HAP-1 (cell line): ENCODE results near the gene DZIP1.

ENCODE experiments used
- DNase-seq, 2 experiments: peaks; one replicate each; pipeline ENCODE4 v3.0.0-alpha.2; 2016 to 2020; ENCODE audit warnings: low spot score in 2 of 2
- H3K27me3 ChIP-seq: fragments of 250-450 bp; sonication (Bioruptor Pico); 2 replicates; pipeline ENCODE4 v1.5.1; 2020; ENCODE audit warnings: low read depth, mild to moderate bottlenecking, moderate library complexity
- H3K36me3 ChIP-seq: fragments of 250-450 bp; sonication (Bioruptor Pico); replicated peaks from 2 replicates; pipeline ENCODE4 v1.5.1; 2020; ENCODE audit warnings: mild to moderate bottlenecking
- H3K4me1 ChIP-seq: fragments of 250-450 bp; sonication (Bioruptor Pico); 2 replicates; pipeline ENCODE4 v1.5.1; 2020; ENCODE audit warnings: mild to moderate bottlenecking
- H3K4me3 ChIP-seq: fragments of 250-450 bp; sonication (Bioruptor Pico); 2 replicates; pipeline ENCODE4 v1.5.1; 2020; ENCODE audit warnings: mild to moderate bottlenecking, moderate library complexity
- H3K9me3 ChIP-seq: fragments of 250-450 bp; sonication (Bioruptor Pico); 2 replicates; pipeline ENCODE4 v1.5.1; 2020; ENCODE audit warnings: mild to moderate bottlenecking, moderate library complexity
- in situ Hi-C: fragments of 300-500 bp; cut with MboI; formaldehyde crosslinking; loops from 3 replicates; pipeline ENCODE4 v1.14.3; 2020; ENCODE audit warnings: low sequenced_read_pairs, inconsistent platforms, mixed read lengths

The DZIP1 gene

GRCh38 chr13:95541911-95542474, 102.5 kb downstream of the DZIP1 start:
- DNase-seq, result no peak
- Histone ChIP-seq H3K4me1 (peaks cover 7% of the 10 kb centered on the region), H3K36me3 (no peaks in the 10 kb centered on the region), H3K9me3 (no peaks in the 10 kb centered on the region), H3K27me3 (no peaks in the 10 kb centered on the region), H3K4me3 (no peak overlapping the region)
- in situ Hi-C loops, result no loop called here

- DNase-seq, result no peak
- no peaks in the 10 kb centered on the region for H3K36me3 ChIP-seq
- in situ Hi-C loops, result no loop called here
- H3K27me3 ChIP-seq, result no peaks in the 10 kb centered on the region
- H3K9me3 ChIP-seq, result no peaks in the 10 kb centered on the region
- H3K4me1 ChIP-seq, result peaks cover 7% of the 10 kb centered on the region
- no peak overlapping the region for H3K4me3 ChIP-seq
Measured at GRCh38 chr13:95541308-95541707, 103.2 kb downstream of the DZIP1 start.

GRCh38 chr13:95540888-95541287, 103.6 kb downstream of the DZIP1 start:
- Histone ChIP-seq H3K4me3 (no peak overlapping the region), H3K27me3 (no peaks in the 10 kb centered on the region), H3K9me3 (no peaks in the 10 kb centered on the region), H3K4me1 (peaks cover 7% of the 10 kb centered on the region), H3K36me3 (no peaks in the 10 kb centered on the region)
- in situ Hi-C loops, result no loop called here
- no peak for DNase-seq

- DNase-seq, result peak in 1 of 2 experiments; percentile 58
- in situ Hi-C loops, result no loop called here
- Histone ChIP-seq H3K4me3 (no peak overlapping the region), H3K36me3 (no peaks in the 10 kb centered on the region), H3K27me3 (no peaks in the 10 kb centered on the region), H3K9me3 (no peaks in the 10 kb centered on the region), H3K4me1 (peaks cover 12% of the 10 kb centered on the region)
Measured at GRCh38 chr13:95536632-95537241, 107.8 kb downstream of the DZIP1 start.

- H3K4me3 ChIP-seq, result no peak overlapping the region
- no peak for DNase-seq
- H3K36me3 ChIP-seq, result no peaks in the 10 kb centered on the region
- H3K4me1 ChIP-seq, result peaks cover 10% of the 10 kb centered on the region
- in situ Hi-C loops, result no loop called here
- no peaks in the 10 kb centered on the region for H3K9me3 ChIP-seq
- H3K27me3 ChIP-seq, result no peaks in the 10 kb centered on the region
Measured at GRCh38 chr13:95535243-95535642, 109.3 kb downstream of the DZIP1 start.

GRCh38 chr13:95533545-95534160, 110.9 kb downstream of the DZIP1 start:
- H3K4me3 ChIP-seq, result no peak overlapping the region
- H3K9me3 ChIP-seq, result no peaks in the 10 kb centered on the region
- no peaks in the 10 kb centered on the region for H3K27me3 ChIP-seq
- H3K36me3 ChIP-seq, result no peaks in the 10 kb centered on the region
- H3K4me1 ChIP-seq, result peaks cover 10% of the 10 kb centered on the region
- in situ Hi-C loops, result no loop called here
- peak; percentile 63 to 74 for DNase-seq

GRCh38 chr13:95530178-95530577, 114.3 kb downstream of the DZIP1 start:
- Histone ChIP-seq H3K27me3 (no peaks in the 10 kb centered on the region), H3K9me3 (no peaks in the 10 kb centered on the region), H3K4me3 (no peak overlapping the region), H3K4me1 (peaks cover 10% of the 10 kb centered on the region), H3K36me3 (no peaks in the 10 kb centered on the region)
- no peak for DNase-seq
- in situ Hi-C loops, result no loop called here
